Hematopoietic multipotent progenitor cell treated with erythropoietin and hydrocortisone succinate and interleukin-3 and kit ligand, for 6 days (in vitro differentiated cells): ENCODE measurements around the gene ZNF213.
"Not testable (repeated sequence)": the region's sequence is repeated elsewhere in the genome, so short reads cannot be mapped to it uniquely, and the experiment has no call there.

Source experiments
- DNase-seq: peaks from one replicate; pipeline ENCODE4 v3.0.0-alpha.2; 2015

The ZNF213 gene

GRCh38 chr16:3133844-3134243, 985 bp upstream of the ZNF213 start:
- DNase-seq: peak; percentile 41

GRCh38 chr16:3135126-3135715, 392 bp downstream of the ZNF213 start:
- DNase-seq: peak; percentile 39

DNA sequence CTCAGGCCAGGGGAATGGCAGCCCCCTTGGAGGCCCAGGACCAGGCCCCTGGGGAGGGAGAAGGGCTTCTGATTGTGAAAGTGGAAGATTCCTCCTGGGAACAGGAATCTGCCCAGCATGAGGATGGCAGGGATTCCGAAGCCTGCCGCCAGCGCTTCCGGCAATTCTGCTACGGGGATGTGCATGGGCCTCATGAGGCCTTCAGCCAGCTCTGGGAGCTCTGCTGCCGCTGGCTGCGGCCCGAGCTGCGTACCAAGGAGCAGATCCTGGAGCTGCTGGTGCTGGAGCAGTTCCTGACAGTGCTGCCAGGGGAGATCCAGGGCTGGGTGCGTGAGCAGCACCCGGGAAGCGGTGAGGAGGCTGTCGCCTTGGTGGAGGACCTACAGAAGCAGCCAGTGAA, 2.4 kb downstream of the ZNF213 start:
- DNase-seq: no peak

DNA sequence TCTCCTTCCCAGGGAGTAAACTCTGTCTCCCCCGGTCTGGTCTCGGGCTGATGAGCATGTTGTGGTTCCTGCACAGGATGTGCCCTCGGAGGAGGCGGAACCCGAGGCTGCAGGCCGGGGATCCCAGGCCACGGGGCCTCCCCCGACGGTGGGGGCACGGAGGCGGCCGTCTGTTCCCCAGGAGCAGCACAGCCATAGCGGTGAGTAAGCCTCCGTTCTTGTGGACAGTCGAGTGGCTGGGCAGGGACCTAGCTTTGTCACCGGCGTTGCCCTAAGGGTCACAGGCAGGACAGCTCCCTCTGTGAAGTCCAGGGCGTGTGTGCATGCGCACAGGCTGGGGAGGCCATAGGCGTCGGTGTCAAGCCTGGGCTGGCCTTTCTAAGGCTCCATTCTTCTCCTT, 3.5 kb downstream of the ZNF213 start:
- DNase-seq: no peak

DNA sequence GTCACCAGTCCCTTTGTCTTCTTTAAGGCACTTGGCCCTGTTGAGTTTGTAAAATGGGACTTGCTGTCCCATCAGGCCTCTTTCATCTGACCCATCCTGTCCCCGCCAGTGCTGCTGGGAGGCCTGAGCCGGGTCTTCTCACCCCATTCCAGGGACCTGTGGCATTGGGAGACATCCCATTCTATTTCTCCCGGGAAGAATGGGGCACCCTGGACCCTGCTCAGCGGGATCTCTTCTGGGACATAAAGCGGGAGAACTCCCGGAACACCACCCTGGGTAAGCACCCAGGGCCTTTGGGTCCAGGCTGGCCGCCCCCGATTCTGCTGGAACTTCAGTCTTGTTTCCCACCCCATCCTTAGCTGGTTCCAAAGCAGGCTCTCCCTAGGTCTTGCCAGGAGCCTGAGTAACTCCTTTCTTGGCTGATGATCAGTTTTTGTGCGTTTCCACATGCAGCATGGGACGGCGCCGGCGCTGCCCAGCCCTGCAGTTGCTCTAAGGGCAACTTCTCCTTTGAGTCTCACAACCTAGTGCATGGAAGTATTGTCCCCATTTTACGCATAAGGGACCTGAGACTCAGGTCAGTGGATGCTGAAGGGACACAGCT, 4.1 kb downstream of the ZNF213 start:
- no peak for DNase-seq

GRCh38 chr16:3139561-3139960, 4.7 kb downstream of the ZNF213 start:
- DNase-seq: not testable (repeated sequence)

DNA sequence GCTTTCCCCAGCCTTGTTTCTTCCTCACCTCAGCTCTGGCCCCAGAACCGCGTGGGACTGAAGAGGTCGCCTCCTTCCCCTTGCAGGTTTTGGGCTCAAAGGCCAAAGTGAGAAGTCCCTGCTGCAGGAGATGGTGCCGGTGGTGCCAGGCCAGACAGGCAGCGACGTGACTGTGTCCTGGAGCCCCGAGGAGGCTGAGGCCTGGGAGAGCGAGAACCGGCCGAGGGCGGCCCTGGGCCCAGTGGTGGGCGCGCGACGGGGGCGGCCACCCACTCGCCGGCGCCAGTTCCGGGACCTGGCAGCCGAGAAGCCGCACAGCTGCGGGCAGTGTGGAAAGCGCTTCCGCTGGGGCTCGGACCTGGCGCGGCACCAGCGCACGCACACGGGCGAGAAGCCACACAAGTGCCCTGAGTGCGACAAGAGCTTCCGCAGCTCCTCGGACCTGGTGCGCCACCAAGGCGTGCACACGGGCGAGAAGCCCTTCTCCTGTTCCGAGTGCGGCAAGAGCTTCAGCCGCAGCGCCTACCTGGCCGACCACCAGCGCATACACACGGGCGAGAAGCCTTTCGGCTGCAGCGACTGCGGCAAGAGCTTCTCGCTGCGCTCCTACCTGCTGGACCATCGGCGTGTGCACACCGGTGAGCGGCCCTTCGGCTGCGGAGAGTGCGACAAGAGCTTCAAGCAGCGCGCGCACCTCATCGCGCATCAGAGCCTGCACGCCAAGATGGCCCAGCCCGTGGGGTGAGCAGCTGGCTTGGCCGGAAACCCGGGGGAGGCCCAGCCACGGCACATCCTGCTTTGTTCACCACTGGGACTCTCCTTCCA, 6.0 kb downstream of the ZNF213 start:
- DNase-seq: no peak

DNA sequence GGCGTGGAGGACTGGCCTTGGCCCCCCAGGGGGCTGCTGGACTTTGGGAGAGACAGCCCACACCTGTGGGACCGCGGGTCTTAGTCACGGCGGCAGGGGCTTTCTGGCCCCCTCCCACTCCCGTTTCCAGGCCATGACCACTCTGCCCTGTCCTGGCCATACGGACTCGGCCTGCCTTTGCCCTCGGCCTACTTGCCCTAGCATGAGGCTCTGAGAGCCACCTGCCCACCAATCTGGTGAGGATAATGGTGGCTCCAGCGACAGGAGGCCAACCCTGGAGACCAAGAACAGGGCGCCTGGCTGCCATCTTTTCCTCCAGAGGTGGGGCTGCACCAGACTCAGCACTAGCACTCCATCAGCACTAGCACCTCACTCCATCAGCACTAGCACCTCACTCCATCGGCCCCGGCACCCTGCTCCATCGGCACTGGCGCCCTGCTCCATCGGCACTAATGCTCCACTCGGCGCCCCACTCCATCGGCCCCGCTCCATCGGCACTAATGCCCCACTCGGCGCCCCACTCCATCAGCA, 7.0 kb downstream of the ZNF213 start:
- DNase-seq: no peak

DNA sequence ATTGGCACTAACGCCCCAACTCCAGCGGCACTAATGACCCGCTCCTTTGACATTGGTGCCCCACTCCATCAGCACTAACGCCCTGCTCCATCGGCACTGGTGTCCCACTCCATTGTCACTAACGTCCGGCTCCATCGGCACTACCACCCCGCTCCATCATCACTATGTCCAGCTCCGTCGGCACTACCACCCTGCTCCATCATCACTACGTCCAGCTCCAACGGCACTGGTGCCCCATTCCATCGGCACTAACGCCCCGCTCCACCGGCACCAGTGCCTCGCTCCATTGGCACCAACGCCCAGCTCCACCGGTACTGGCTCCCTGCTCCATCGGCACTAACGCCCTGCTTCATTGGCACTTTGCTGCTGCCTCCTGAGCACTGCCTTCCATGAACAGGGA, 7.5 kb downstream of the ZNF213 start:
- no peak for DNase-seq

- DNase-seq: no peak
Observed at GRCh38 chr16:3142770-3143169, 7.9 kb downstream of the ZNF213 start.

- no peak for DNase-seq
Observed at GRCh38 chr16:3143189-3143588, 8.4 kb downstream of the ZNF213 start.

DNA sequence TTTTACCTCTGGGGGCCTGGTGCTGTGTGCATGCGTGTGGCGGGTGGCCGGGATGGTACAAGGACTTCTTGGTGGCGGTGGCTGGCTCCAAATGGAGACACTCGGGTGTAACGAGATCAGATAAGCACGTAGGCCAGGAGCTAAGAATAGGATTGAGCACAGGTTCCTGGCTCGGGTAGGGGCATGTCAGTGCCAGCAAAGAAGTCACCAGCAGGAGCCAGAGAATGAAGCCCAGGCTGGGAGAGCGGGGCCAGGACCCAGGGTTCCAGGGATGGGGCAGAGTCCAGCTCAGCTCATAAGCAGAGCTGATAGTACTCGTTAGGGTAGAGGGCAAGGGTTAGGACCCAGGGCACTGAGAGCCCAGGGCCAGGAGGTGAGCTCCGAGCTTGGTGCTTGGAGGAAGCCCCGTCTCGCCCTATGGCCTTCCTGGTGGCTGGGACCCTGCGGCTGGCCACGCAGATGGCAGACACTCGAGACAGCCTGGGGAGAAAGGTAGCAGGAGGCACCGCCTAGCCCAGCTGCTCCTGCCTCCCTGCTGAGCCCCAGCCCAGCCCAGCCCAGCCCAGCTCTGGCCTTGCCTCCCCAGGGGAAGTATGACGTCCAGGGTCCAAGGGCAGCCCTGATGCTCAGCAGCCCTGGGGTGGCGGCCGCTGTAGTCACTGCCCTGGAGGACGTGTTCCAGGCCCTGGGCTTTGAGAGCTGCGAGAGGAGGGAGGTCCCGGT, 8.9 kb downstream of the ZNF213 start:
- DNase-seq: no peak

GRCh38 chr16:3144321-3144983, 9.6 kb downstream of the ZNF213 start:
- no peak for DNase-seq

GRCh38 chr16:3145151-3145550, 10.3 kb downstream of the ZNF213 start:
- DNase-seq: no peak

- DNase-seq: no peak
Observed at GRCh38 chr16:3145660-3146059, 10.8 kb downstream of the ZNF213 start.

DNA sequence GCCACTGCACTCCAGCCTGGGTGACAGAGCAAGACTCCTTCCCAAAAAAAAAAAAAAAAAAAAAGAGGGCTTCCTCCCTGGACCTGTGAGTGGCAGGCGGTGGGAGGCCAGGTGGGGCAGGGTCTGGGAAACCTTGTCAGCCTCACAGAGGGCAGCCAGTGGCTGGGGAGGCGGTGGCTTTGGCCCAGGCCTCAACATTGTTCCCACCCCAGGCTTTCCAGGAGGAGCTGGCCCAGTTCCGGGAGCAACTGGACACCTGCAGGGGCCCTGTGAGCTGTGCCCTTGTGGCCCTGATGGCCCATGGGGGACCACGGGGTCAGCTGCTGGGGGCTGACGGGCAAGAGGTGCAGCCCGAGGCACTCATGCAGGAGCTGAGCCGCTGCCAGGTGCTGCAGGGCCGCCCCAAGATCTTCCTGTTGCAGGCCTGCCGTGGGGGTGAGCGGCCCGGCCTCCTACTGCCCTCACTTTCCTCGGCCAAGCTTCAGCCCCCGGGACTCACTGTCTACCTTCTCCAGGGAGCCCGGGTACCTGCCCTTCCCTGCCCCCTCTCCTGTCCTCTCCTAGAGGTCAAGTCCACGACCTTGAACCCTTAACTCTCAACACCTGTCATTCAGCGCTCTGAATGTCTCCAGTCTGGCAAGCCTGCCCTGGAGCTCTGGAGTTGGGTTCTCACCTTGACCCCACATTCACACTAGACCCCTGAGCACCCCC, 12.4 kb downstream of the ZNF213 start:
- no peak for DNase-seq

DNA sequence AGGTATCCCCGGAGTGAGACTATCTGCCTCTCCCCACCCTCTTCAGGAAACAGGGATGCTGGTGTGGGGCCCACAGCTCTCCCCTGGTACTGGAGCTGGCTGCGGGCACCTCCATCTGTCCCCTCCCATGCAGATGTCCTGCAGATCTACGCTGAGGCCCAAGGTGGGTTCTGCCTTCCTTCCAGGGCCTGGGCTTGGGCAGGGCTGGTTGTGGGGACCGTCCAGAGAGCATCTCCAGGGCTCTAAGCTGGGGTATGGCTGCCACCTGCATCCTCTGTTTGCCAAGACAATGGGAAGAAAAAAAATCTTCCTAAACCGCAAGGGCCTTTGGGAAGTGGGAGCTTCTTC, 12.9 kb downstream of the ZNF213 start:
- DNase-seq: no peak

GRCh38 chr16:3148256-3149192, 13.7 kb downstream of the ZNF213 start:
- DNase-seq: no peak

GRCh38 chr16:3149193-3149530, 14.3 kb downstream of the ZNF213 start:
- DNase-seq: no peak

DNA sequence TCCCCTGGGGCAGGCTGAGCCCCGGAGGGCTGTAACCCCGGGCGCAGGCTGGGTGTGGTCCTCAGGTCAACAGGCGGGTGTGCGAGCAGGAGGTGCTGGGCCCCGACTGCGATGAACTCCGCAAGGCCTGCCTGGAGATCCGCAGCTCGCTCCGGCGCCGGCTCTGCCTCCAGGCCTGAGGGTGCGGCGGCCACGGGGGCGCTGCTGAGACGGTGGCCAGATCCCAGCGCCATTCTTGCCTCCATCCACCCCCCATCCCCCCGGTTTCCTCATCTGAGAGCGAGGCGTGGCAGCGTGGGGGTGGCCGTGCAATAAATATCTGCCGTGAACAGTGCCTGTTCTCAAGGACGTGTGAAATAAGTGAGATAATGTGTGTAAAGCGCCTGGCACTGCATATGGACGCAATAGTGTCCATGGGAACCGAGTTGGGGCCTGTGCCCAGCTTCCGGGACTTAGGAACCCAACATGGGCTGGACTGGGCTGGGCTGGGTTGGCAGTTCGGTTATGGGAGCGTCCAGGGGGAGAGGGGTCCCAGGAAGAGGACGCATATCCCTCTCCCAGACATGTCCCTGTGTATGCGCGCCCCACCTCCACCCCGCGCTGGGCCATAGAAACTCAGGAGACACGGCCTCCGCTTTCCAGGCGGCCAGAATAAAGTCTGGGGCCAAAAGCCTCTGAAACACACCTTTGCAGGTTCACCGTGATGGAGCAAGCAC, 15.0 kb downstream of the ZNF213 start:
- peak; percentile 91 for DNase-seq
